Activated B cell treated with CpG ODN at 0.5 μM for 24 hours (primary cell): ENCODE measurements around the gene KHNYN. TPM values are rescaled to one million over a fixed set of nuclear protein-coding genes. Genes with fewer than 3 reads are reported as not detected.

Experiments used
- ATAC-seq: fragments of 200-7000 bp; cut with Tn5 transposase; one replicate; pipeline ENCODE4 v1.10.0; 2021; ENCODE audit warnings: low read depth, mild to moderate bottlenecking, moderate library complexity
- CTCF ChIA-PET: fragments of 350-600 bp; sonication (Branson Sonifier 250); formaldehyde crosslinking; loops from one replicate; lab custom pipeline; 2021; ENCODE audit warnings: antibody characterized with exemption; lab: Charles Lee
- POLR2A ChIA-PET: fragments of 350-600 bp; sonication (Branson Sonifier 250); formaldehyde crosslinking; loops from one replicate; lab custom pipeline; 2021; ENCODE audit warnings: antibody characterized with exemption; lab: Charles Lee
- DNase-seq: peaks from one replicate; pipeline ENCODE4 v3.0.0; 2022
- H3K27ac Mint-ChIP-seq: one replicate; pipeline ENCODE4 v1.8.0; 2020; ENCODE audit warnings: mixed read lengths
- H3K27me3 Mint-ChIP-seq: one replicate; pipeline ENCODE4 v1.8.0; 2021; ENCODE audit warnings: mixed read lengths
- H3K36me3 Mint-ChIP-seq: one replicate; pipeline ENCODE4 v1.8.0; 2021; ENCODE audit warnings: low read depth, mixed read lengths
- H3K4me1 Mint-ChIP-seq: one replicate; pipeline ENCODE4 v1.8.0; 2021; ENCODE audit warnings: mixed read lengths
- H3K4me3 Mint-ChIP-seq: one replicate; pipeline ENCODE4 v1.8.0; 2020; ENCODE audit warnings: mild to moderate bottlenecking, mixed read lengths
- H3K9me3 Mint-ChIP-seq: one replicate; pipeline ENCODE4 v1.8.0; 2020; ENCODE audit warnings: mixed read lengths
- intact Hi-C: fragments of 100-400 bp; cut with micrococcal nuclease; formaldehyde crosslinking; loops from one replicate; pipeline ENCODE4 v1.15.1; 2024
- total RNA-seq: library from RNA; stranded (reverse); gene quantifications from 2 replicates; pipeline ENCODE4 v1.2.3, GENCODE V29; 2022
- TF ChIP-seq, protein P1 (sequence below): fragments of 200-600 bp; IDR thresholded peaks from one replicate; pipeline ENCODE4 v1.8.0; 2022; ENCODE audit warnings: antibody characterized with exemption, mild to moderate bottlenecking

The KHNYN gene
- total RNA-seq, 1 donor from 2014 or later: 130 TPM

DNA sequence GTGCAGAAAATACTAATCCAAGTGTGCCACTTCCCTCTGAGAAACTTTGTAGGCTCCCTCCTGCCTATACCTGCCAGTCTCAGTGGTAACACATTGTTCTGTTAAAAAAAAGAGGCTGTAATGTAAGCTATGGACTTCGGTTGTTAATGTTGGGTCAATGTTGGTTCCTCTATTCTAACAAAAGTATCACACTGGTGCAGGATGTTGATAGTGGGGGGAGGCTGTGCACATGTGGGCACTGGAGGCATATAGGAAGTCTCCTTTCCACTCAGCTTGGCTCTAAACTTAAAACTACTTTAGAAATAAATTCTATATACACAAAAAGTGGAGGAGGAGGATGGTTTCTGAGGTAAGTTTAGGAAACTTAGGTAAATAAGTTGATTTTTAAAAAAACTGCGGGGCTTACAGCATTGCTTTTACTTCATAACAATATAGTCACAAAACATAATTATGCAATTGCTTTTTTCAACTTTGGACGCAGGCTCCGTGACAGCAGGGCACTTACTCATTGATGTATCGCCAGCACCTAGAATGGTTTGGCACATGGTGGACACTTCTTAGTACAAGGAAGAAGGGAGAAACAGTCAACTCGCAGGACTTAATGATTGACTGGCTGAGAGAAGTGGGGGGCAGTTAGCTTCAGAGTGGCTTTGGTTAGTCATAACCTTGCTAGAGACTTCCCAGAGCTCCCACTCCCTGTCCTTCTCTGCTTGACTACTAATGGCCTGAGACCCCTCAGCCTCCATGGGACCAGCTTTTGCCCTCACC is 38.9 kb upstream of the KHNYN start:
- H3K27ac Mint-ChIP-seq: no peak overlapping the region
- CTCF ChIA-PET: no interaction called here
- H3K4me3 Mint-ChIP-seq: no peak overlapping the region
- intact Hi-C loops: no loop called here
- TF ChIP-seq, protein P1, sequence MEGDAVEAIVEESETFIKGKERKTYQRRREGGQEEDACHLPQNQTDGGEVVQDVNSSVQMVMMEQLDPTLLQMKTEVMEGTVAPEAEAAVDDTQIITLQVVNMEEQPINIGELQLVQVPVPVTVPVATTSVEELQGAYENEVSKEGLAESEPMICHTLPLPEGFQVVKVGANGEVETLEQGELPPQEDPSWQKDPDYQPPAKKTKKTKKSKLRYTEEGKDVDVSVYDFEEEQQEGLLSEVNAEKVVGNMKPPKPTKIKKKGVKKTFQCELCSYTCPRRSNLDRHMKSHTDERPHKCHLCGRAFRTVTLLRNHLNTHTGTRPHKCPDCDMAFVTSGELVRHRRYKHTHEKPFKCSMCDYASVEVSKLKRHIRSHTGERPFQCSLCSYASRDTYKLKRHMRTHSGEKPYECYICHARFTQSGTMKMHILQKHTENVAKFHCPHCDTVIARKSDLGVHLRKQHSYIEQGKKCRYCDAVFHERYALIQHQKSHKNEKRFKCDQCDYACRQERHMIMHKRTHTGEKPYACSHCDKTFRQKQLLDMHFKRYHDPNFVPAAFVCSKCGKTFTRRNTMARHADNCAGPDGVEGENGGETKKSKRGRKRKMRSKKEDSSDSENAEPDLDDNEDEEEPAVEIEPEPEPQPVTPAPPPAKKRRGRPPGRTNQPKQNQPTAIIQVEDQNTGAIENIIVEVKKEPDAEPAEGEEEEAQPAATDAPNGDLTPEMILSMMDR: no peak
- no peaks in the 10 kb centered on the region for H3K36me3 Mint-ChIP-seq
- H3K4me1 Mint-ChIP-seq: no peaks in the 10 kb centered on the region
- H3K27me3 Mint-ChIP-seq: peaks cover 27% of the 10 kb centered on the region
- no peaks in the 10 kb centered on the region for H3K9me3 Mint-ChIP-seq
- POLR2A ChIA-PET: no interaction called here
- no peak for DNase-seq
- no peak for ATAC-seq

DNA sequence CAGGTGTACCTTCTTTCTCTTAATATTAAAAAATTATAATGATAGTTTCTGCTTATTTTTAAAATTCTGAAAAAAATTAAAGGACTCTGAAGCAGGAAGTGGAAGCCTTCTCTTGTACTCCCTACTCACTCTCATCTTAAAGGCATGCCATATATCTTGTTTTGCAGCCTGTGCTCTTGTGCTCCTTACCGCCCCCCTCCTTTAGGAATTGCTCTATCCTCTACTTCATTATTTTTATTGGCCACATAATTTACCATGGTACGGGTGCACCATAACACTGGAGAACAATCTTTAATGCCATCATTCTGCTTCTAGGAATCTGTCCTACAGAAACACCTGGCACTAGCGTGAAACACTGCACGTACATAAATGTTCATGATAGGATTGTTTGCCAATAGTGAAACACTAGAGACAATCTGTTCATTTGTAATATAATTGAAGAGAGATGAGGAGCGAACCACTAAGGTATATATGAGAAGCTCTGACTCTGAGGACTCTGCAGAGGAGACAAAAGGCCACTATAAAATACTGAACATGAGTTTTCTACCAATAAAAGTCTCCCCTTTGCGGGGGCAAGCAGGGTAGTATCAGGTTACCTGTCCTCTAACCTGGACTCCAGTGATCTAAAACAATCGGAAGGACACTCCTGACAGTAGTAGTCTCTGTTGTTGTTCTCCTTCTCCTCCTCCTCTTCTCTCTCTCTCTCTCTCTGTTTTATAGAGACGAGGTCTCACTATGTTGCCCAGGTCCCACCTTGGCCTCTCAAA is 37.2 kb upstream of the KHNYN start:
- POLR2A ChIA-PET: no interaction called here

DNA sequence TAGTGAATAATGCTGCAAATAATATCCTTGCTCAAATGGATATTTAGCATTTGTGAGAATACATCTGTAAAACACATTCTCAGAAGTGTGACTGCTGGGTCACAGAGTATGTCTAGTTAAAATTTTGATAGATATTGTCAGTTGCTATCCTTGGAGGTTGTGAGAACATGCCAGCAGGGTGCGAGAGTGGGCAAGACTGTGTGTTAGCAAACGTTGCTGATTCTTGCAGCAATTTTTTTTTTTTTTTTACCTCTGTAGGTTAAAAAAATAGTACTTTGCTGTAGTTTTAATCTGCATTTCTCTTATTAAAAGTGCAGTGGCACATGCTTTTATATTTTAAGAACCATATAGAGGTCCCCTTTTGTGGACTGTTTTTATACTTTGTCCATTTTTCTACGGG is 35.5 kb upstream of the KHNYN start:
- POLR2A ChIA-PET: no interaction called here
- CTCF ChIA-PET: no interaction called here
- Mint-ChIP-seq H3K36me3 (no peaks in the 10 kb centered on the region), H3K4me3 (no peak overlapping the region), H3K9me3 (no peaks in the 10 kb centered on the region), H3K27me3 (peaks cover 15% of the 10 kb centered on the region), H3K27ac (no peak overlapping the region), H3K4me1 (peaks cover 4% of the 10 kb centered on the region)
- DNase-seq: no peak
- ATAC-seq: no peak
- intact Hi-C loops: no loop called here
- TF ChIP-seq, protein P1: no peak

More for the DNA sequence above, 37.2 kb upstream of the KHNYN start:
- peaks cover 23% of the 10 kb centered on the region for H3K27me3 Mint-ChIP-seq
- no peak overlapping the region for H3K27ac Mint-ChIP-seq
- CTCF ChIA-PET: no interaction called here
- no peak for DNase-seq
- peaks cover under 1% of the 10 kb centered on the region for H3K4me1 Mint-ChIP-seq
- no peak overlapping the region for H3K4me3 Mint-ChIP-seq
- intact Hi-C loops: no loop called here
- no peaks in the 10 kb centered on the region for H3K36me3 Mint-ChIP-seq
- no peaks in the 10 kb centered on the region for H3K9me3 Mint-ChIP-seq
- TF ChIP-seq, protein P1: no peak
- no peak for ATAC-seq

DNA sequence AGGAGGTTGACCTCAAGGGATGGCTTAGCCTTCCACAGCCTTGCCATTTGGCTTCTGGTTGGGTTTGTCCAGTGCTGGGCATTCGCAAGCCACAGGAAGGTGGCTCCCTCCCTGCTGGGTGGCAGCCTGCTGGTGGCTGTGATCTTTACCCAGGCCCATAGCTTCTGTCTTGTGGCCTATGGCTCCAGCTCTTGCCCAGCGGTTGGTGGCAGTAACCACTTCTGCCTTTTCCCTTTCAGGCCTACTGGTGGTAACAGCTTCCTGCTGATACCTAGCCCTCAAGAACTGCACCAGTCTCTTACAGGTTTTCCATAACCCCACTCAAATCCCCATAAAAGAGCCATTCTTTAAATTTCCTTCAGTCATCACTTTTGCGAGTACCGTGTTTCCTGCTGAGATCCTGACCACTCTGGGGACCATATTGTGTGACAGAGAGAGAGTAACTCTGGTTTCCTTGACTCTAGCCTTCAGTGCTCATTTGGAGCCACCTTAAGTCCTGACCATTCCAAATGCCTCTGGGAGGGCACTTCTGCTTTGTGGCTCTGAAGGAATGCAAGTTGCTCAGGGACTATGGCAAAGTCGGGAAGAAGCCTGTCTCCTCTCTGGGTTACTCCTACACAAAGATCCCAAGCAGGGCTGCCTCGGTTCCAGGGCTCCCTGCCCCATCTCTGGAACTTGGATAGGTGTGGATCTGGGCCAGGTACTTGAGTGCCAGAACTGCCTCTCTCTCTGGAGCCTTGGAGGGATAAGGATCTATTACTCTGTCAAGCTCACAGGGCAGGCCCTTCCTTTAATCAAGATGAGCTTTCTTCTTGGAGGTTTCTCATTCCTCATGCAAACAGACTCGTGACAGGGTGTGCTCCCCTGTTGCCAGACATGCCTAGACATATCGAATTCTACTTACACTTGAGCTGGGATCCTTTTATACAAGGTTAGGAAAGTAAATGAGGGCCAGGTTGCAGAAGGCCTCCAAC is 33.9 kb upstream of the KHNYN start:
- TF ChIP-seq, protein P1: no peak
- DNase-seq (no peak), ATAC-seq (no peak)
- Mint-ChIP-seq H3K4me1 (peaks cover 11% of the 10 kb centered on the region), H3K9me3 (no peaks in the 10 kb centered on the region), H3K4me3 (no peak overlapping the region), H3K27me3 (peaks cover 21% of the 10 kb centered on the region), H3K27ac (no peak overlapping the region), H3K36me3 (no peaks in the 10 kb centered on the region)
- ChIA-PET CTCF (no interaction called here), POLR2A (interaction anchor here (0.7 to 2.7 kb wide), 2 partner anchors 24 to 34 kb away, joined by 3 to 10 read pairs; partner anchors contain the start of genes CBLN3 and KHNYN)
- intact Hi-C loops: loop anchor here (5.0 kb wide), 1 partner anchor 36 kb away; no protein-coding TSS in a partner anchor
